Thymus (tissue), 11 donors: ENCODE results near the gene RPP40. TPM values are rescaled to one million over a fixed set of nuclear protein-coding genes. Genes with fewer than 3 reads are reported as not detected.

Experiments
- DNase-seq, 9 donors: peaks; one replicate each; pipeline ENCODE4 v3.0.0-alpha.2; 2013; ENCODE audit warnings: low spot score in 9 of 9, low read depth in 6 of 9, missing footprints in 1 of 9
- H3K27ac ChIP-seq, 2 donors: one replicate each; pipeline ENCODE4 v1.5.1; 2013; ENCODE audit warnings: control low read depth in 1 of 2, low read depth in 1 of 2, low read length in 1 of 2, mild to moderate bottlenecking in 1 of 2, moderate library complexity in 1 of 2
- H3K27me3 ChIP-seq, 2 donors: one replicate each; pipeline ENCODE4 v1.5.1; 2013; ENCODE audit warnings: low read length in 1 of 2; ENCODE audit not compliant: control insufficient read depth in 2 of 2, insufficient read depth in 1 of 2
- H3K36me3 ChIP-seq, 2 donors: one replicate each; pipeline ENCODE4 v1.5.1; 2013; ENCODE audit warnings: low read length in 1 of 2, mild to moderate bottlenecking in 1 of 2, moderate library complexity in 1 of 2; ENCODE audit not compliant: control insufficient read depth in 2 of 2, insufficient read depth in 2 of 2
- H3K4me1 ChIP-seq, 2 donors: one replicate each; pipeline ENCODE4 v1.5.1; 2013; ENCODE audit warnings: low read length in 2 of 2; ENCODE audit not compliant: control insufficient read depth in 2 of 2, insufficient read depth in 2 of 2
- H3K4me3 ChIP-seq, 2 donors: one replicate each; pipeline ENCODE4 v1.5.1; 2013; ENCODE audit warnings: low read length in 2 of 2, control low read depth in 1 of 2, mild to moderate bottlenecking in 1 of 2
- H3K9me3 ChIP-seq, 2 donors: one replicate each; pipeline ENCODE4 v1.5.1; 2013; ENCODE audit warnings: low read length in 1 of 2, mild to moderate bottlenecking in 1 of 2; ENCODE audit not compliant: control insufficient read depth in 2 of 2, insufficient read depth in 1 of 2
- WGBS: extraction: QIAGEN DNeasy Blood & Tissue Kit; methylation state at CpG from one replicate; pipeline ENCODE4 v1.1.7; 2013; 5-methylcytosine and 5-hydroxymethylcytosine counted together
- polyA plus RNA-seq: library from polyadenylated mRNA; stranded (reverse); fragments of 200-250 nt; gene quantifications from one replicate; pipeline ENCODE4 v1.2.3, GENCODE V29; 2013
- total RNA-seq: library from RNA; stranded (reverse); fragments of 120-200 nt; gene quantifications from one replicate; pipeline ENCODE4 v1.2.4, GENCODE V29; 2013
- donor health status: healthy.

RPP40 gene
- total and polyA plus RNA-seq, 2 donors: 9.3 to 10.1 TPM

- Histone ChIP-seq H3K9me3 (no peaks in the 10 kb centered on the region), H3K4me1 (peaks cover 2 to 17% of the 10 kb centered on the region in 2 donors), H3K4me3 (no peak overlapping the region), H3K27ac (no peak overlapping the region), H3K36me3 (no peaks in the 10 kb centered on the region), H3K27me3 (peaks cover 0 to 3% of the 10 kb centered on the region in 2 donors)
- 99% methylated on average over 5 of the region's 5 CpGs for WGBS
- no peak for DNase-seq
Observed at GRCh38 chr6:5028921-5029320, 25.1 kb upstream of the RPP40 start.

GRCh38 chr6:5028301-5028700, 24.5 kb upstream of the RPP40 start:
- H3K9me3 ChIP-seq: no peaks in the 10 kb centered on the region
- no peak for DNase-seq
- WGBS: 97% methylated on average over 7 of the region's 7 CpGs
- H3K27ac ChIP-seq: no peak overlapping the region
- no peak overlapping the region for H3K4me3 ChIP-seq
- H3K27me3 ChIP-seq: peaks cover 0 to 3% of the 10 kb centered on the region in 2 donors
- H3K4me1 ChIP-seq: peaks cover 2 to 17% of the 10 kb centered on the region in 2 donors
- H3K36me3 ChIP-seq: no peaks in the 10 kb centered on the region

DNA sequence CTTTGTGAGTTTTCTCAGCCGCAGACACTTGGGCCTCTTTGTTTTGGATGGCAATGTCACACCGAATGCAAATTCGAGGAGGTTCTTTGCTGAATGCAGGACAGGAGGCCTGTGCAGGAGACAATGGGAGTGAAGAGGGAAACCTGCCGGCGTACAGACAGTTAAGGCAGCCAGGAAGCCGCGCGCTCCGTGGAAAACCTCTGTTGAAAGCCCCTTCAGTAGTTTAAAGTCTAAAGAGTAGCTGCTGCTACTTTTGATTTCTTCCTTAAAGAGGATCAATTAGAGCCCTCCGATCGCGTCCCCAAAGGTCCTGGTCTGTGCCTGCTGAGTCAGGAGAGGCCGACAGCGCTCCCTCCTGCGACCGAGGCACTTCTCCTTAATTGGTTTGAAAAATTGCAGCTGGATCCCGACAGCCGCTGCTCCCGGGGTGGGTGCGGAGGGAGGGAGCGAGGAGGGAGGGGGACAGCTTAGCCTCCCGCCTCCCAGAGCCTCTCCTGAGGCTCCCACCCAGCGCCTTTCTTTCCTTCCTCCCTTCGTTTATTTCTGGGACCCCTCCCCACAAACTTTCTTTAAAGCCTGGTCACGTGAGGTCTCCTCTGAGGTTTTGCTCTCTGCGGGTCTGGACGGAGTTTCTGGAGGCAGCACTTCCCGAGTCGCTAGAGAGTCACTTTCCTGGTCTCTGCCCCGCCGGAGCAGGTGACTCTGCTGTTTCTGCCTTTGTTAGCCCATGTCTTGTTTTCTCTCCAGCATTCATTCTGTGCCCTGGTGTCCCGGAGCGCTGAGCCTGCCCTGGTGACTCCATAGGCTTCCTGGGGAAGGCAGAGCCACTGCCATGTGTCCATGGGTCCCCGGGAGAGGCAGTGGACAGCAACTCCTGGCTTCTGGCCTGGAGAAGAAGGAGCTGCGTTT, 22.3 kb upstream of the RPP40 start:
- peak overlapping the region in 1 of 2 donors; percentile 11 for H3K27ac ChIP-seq
- peak overlapping the region; percentile 53 to 59 for H3K4me3 ChIP-seq
- H3K9me3 ChIP-seq: no peaks in the 10 kb centered on the region
- peak in 4 of 9 donors; percentile 15 to 46 (median 24) for DNase-seq
- H3K36me3 ChIP-seq: no peaks in the 10 kb centered on the region
- 6% methylated on average over 35 of the region's 35 CpGs for WGBS
- peaks cover 2 to 17% of the 10 kb centered on the region in 2 donors for H3K4me1 ChIP-seq
- peaks cover 0 to 3% of the 10 kb centered on the region in 2 donors for H3K27me3 ChIP-seq

GRCh38 chr6:5023923-5024322, 20.1 kb upstream of the RPP40 start:
- no peaks in the 10 kb centered on the region for H3K36me3 ChIP-seq
- peaks cover 0 to 3% of the 10 kb centered on the region in 2 donors for H3K27me3 ChIP-seq
- peaks cover 2 to 12% of the 10 kb centered on the region in 2 donors for H3K4me1 ChIP-seq
- 99% methylated on average over 8 of the region's 8 CpGs for WGBS
- H3K4me3 ChIP-seq: no peak overlapping the region
- DNase-seq: no peak
- no peak overlapping the region for H3K27ac ChIP-seq
- H3K9me3 ChIP-seq: no peaks in the 10 kb centered on the region

- 84% methylated on average over 8 of the region's 8 CpGs for WGBS
- DNase-seq: no peak
- H3K9me3 ChIP-seq: no peaks in the 10 kb centered on the region
Observed at GRCh38 chr6:5020142-5020541, 16.3 kb upstream of the RPP40 start.

DNA sequence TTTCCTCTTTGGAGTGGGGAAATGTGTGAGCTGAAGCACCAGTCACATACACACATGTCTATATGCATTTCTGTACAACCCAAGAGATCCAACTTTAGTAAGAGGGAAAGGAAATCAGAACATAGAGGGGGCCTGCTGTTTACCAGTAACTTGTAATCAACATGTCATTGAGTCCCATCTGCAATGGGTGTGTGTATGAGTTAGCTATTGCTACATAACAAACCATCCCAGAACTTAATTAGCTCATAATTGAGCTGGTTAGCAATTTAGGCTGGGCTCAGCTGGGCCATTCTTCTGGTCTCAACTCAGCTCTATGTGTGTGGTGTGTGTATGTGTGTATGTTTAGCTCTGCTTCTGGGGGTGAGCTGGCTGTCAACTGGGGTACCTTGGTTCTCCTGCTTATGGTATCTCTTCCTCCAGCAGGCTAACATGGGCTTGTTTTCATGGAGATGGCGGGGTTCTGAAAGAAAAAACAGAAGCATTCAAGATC, 10.3 kb upstream of the RPP40 start:
- Histone ChIP-seq H3K4me3 (no peak overlapping the region), H3K27me3 (no peaks in the 10 kb centered on the region), H3K4me1 (no peaks in the 10 kb centered on the region), H3K27ac (no peak overlapping the region), H3K9me3 (no peaks in the 10 kb centered on the region), H3K36me3 (no peaks in the 10 kb centered on the region)
- 0% methylated on average over 1 of the region's 1 CpG for WGBS
- no peak for DNase-seq

More at GRCh38 chr6:5020142-5020541, 16.3 kb upstream of the RPP40 start:
- H3K27ac ChIP-seq: no peak overlapping the region
- H3K4me1 ChIP-seq: no peaks in the 10 kb centered on the region
- H3K27me3 ChIP-seq: no peaks in the 10 kb centered on the region
- H3K36me3 ChIP-seq: no peaks in the 10 kb centered on the region
- H3K4me3 ChIP-seq: no peak overlapping the region

DNA sequence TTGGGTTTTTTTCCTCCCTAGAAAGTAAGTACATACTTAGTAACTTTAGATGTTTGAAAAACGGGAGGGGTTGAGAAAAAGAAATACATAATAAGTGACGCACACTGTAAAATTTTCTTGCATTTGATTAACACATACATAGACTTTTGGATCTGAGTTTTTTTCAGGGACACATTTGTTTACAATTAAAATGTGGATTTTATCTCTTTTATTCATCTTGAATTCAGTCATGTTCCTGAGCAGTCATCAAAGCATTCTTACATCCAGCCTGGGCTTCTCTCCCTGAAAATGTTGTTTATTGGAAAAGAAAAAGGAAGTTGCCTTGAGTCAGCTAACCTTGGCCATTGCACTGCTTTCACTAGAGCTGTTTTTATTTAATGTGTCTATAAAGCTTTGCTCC, 8.7 kb upstream of the RPP40 start:
- Histone ChIP-seq H3K4me3 (no peak overlapping the region), H3K27ac (no peak overlapping the region), H3K4me1 (peaks cover 0 to 7% of the 10 kb centered on the region in 2 donors), H3K27me3 (no peaks in the 10 kb centered on the region), H3K36me3 (no peaks in the 10 kb centered on the region), H3K9me3 (no peaks in the 10 kb centered on the region)
- WGBS: 42% methylated on average over 2 of the region's 2 CpGs
- no peak for DNase-seq

DNA sequence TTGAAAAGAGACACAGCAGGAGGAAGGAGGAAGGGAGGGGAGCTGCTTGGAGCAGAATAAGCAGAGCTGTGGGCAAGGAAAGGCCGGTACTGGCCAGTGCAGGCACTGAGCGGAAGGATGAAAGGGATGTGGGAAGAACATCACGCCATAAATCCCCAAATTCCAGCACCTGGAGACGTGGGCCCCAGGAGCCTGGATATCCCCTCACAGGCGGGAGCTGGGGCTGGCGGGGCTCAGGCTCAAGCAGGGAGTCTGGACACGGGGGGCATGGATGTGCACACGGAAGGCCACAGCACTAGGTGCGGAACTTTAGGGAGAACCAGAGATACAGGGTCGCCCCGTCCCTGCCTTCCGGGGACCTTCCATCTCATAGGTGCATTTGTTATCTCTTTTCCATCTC, 7.5 kb upstream of the RPP40 start:
- 90% methylated on average over 12 of the region's 12 CpGs for WGBS
- peaks cover 0 to 7% of the 10 kb centered on the region in 2 donors for H3K4me1 ChIP-seq
- H3K9me3 ChIP-seq: no peaks in the 10 kb centered on the region
- DNase-seq: no peak
- H3K4me3 ChIP-seq: no peak overlapping the region
- no peak overlapping the region for H3K27ac ChIP-seq
- no peaks in the 10 kb centered on the region for H3K27me3 ChIP-seq
- no peaks in the 10 kb centered on the region for H3K36me3 ChIP-seq

DNA sequence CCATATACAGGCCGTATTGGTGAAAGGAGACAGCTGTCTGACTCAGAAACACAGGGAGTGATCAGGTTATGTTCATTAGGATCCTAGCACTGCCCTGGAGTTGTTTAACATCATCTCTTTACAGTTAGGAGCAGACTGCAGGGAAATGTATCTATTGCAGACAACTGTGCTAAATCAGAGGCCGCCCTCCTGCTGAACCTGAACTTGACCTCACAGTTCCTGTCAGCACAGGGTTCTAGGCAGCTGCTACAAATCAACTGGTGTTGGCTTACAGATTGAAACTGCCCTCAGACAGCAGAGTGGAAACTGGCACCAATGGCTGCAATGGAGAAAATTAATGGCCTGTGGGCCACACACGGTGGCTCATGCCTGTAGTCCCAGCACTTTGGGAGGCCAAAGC, 3.7 kb upstream of the RPP40 start:
- Histone ChIP-seq H3K27me3 (no peaks in the 10 kb centered on the region), H3K4me1 (peaks cover 6 to 14% of the 10 kb centered on the region in 2 donors), H3K9me3 (no peaks in the 10 kb centered on the region), H3K36me3 (no peaks in the 10 kb centered on the region), H3K27ac (no peak overlapping the region), H3K4me3 (no peak overlapping the region)
- DNase-seq: no peak
- WGBS: 96% methylated on average over 3 of the region's 3 CpGs
